AG10803 (cell line): ENCODE results near the gene FOLR3.
"Not testable (repeated sequence)": the region's sequence is repeated elsewhere in the genome, so short reads cannot be mapped to it uniquely, and the experiment has no call there.

Source experiments
- DNase-seq: peaks from one replicate; pipeline ENCODE4 v3.0.0; 2010; ENCODE audit warnings: low read depth
- H3K4me3 ChIP-seq: 2 replicates; pipeline ENCODE4 v1.5.1; 2011; ENCODE audit warnings: mild to moderate bottlenecking, low read length, control low read depth
- TF ChIP-seq, protein P1 (sequence below): conservative IDR thresholded peaks from 2 replicates; pipeline ENCODE4 v1.5.1; 2011; ENCODE audit warnings: mild to moderate bottlenecking, low read length, control low read depth, inconsistent platforms

Gene FOLR3

GRCh38 chr11:72135473-72135872, at the start of gene FOLR3:
Gene FOLR3 (plus strand): TSS chr11:72135725. CDS start chr11:72135953, 228 bp downstream.
- DNase-seq, H3K4me3 ChIP-seq: not testable (repeated sequence)

DNA sequence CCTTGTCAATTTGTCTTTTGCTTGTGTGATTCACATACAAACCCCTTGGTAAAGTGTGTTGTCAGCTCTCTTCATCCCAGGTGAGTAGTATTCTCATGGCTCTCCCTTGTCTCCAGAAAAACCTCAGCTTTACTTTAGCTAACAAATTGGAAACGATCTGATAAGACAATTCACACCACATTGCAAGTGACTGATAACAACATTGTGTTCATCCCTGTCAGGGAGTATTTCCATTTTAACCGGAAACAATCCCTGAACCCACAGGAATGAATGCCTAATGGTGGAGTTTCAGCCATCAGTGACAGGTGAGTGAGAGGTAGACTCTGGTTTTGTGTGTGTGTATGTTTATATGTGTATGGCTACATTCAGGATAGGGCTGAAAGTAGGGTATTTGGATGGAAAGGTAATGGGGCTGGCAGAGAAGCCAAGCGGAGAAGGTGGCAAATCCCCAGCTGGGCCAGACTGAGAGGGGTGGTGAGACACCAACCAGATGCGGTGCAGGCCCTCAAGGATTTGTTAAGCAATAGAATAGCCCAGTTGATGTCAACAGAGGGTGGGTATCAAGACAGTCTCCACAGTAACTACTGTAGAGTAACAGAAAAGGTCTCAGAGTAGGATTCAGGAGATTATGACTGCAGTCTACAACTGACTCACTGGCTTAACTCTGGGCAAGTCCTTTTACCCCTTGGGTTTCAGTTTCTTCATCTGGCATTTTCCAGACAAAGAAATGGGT, 47.3 kb upstream of the FOLR3 start:
- TF ChIP-seq, protein P1, sequence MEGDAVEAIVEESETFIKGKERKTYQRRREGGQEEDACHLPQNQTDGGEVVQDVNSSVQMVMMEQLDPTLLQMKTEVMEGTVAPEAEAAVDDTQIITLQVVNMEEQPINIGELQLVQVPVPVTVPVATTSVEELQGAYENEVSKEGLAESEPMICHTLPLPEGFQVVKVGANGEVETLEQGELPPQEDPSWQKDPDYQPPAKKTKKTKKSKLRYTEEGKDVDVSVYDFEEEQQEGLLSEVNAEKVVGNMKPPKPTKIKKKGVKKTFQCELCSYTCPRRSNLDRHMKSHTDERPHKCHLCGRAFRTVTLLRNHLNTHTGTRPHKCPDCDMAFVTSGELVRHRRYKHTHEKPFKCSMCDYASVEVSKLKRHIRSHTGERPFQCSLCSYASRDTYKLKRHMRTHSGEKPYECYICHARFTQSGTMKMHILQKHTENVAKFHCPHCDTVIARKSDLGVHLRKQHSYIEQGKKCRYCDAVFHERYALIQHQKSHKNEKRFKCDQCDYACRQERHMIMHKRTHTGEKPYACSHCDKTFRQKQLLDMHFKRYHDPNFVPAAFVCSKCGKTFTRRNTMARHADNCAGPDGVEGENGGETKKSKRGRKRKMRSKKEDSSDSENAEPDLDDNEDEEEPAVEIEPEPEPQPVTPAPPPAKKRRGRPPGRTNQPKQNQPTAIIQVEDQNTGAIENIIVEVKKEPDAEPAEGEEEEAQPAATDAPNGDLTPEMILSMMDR, result no peak
- DNase-seq, result peak; percentile 23
- no peak overlapping the region for H3K4me3 ChIP-seq

GRCh38 chr11:72091292-72091691, 44.2 kb upstream of the FOLR3 start:
- TF ChIP-seq, protein P1, result peak; percentile 92
- H3K4me3 ChIP-seq, result no peak overlapping the region
- DNase-seq, result peak; percentile 66

- no peak overlapping the region for H3K4me3 ChIP-seq
- no peak for DNase-seq
- TF ChIP-seq, protein P1, result no peak
Observed at GRCh38 chr11:72098741-72099140, 36.8 kb upstream of the FOLR3 start.

DNA sequence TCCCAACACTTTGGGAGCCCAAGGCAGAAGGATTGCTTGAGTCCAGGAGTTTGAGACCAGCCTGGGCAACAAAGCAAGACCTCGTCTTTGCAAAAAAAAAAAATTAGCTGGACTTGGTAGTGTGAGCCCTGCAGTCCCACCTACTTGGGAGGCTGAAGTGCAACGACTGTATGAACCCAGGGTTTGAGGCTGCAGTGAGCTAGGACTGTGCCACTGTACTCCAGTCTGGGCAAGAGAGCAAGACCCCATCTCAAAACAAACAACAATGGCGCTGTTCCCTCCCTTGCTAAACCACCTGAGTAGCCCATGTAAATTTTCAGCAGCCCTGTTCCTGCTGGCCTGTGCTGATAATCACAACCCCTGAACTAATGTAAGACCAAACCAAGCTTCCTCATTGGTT, 35.5 kb upstream of the FOLR3 start:
- no peak overlapping the region for H3K4me3 ChIP-seq
- DNase-seq, result no peak
- TF ChIP-seq, protein P1, result no peak

GRCh38 chr11:72100462-72100861, 35.1 kb upstream of the FOLR3 start:
- TF ChIP-seq, protein P1, result no peak
- no peak overlapping the region for H3K4me3 ChIP-seq
- no peak for DNase-seq

DNA sequence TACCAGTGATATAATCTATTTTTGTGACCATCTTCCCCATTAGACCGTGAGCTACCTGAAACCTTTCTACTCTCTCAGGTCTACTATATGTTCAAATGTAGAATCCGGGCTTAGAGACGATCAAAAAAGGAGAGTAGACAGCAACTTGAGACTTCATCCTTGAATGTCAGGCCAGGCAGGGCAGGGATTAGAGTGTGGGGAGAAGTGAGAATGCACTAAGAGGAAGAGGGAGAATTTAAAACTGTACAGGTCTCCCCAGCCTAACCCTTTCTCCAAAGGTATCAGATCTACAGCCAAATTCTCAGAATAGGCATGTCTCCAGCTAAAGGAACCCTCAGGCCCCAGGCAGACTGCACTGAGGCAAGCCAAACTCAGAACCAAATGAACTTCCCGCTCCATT, 33.4 kb upstream of the FOLR3 start:
- peak overlapping the region; percentile 95 for H3K4me3 ChIP-seq
- no peak for DNase-seq
- TF ChIP-seq, protein P1, result no peak
